NCI-H446 treated with DMSO at 0.1 percent for 48 hours (cell line): ENCODE data around the gene CFAP91.
"Not testable (repeated sequence)": the region's sequence is repeated elsewhere in the genome, so short reads cannot be mapped to it uniquely, and the experiment has no call there.

Source experiments
- DNase-seq: peaks from one replicate; lab custom pipeline; 2025; lab: John Stamatoyannopoulos, UW

The CFAP91 gene

GRCh38 chr3:119677641-119677934 is 25.2 kb upstream of the CFAP91 start:
- no peak for DNase-seq

GRCh38 chr3:119678209-119678608 is 24.6 kb upstream of the CFAP91 start:
- not testable (repeated sequence) for DNase-seq

GRCh38 chr3:119679874-119680273 is 22.9 kb upstream of the CFAP91 start:
- DNase-seq: no peak

- DNase-seq: no peak
Observed at GRCh38 chr3:119681279-119681678, 21.5 kb upstream of the CFAP91 start.

GRCh38 chr3:119683421-119683820 is 19.4 kb upstream of the CFAP91 start:
- no peak for DNase-seq

GRCh38 chr3:119690043-119690656 is 12.7 kb upstream of the CFAP91 start:
- DNase-seq: no peak

DNA sequence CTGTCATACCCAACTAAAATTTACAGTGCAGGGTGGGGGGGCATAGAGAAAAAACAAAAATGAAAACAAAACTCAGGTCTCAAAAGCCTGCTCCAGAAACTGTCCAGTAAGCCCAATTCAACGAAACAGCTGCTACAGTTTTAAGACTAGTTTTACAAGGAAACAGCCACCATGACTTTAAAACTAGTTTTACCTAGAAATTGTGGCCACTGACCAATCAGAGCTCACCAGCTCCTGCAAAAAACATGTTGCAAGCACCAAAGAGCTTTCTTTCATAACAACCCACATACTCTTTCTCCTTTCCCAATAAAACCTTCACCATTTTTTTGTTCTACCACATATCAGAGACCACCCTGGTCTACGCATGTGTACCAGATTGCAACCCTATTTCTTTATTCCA is 7.3 kb upstream of the CFAP91 start:
- DNase-seq: no peak

GRCh38 chr3:119697394-119697793 is 5.4 kb upstream of the CFAP91 start:
- no peak for DNase-seq

DNA sequence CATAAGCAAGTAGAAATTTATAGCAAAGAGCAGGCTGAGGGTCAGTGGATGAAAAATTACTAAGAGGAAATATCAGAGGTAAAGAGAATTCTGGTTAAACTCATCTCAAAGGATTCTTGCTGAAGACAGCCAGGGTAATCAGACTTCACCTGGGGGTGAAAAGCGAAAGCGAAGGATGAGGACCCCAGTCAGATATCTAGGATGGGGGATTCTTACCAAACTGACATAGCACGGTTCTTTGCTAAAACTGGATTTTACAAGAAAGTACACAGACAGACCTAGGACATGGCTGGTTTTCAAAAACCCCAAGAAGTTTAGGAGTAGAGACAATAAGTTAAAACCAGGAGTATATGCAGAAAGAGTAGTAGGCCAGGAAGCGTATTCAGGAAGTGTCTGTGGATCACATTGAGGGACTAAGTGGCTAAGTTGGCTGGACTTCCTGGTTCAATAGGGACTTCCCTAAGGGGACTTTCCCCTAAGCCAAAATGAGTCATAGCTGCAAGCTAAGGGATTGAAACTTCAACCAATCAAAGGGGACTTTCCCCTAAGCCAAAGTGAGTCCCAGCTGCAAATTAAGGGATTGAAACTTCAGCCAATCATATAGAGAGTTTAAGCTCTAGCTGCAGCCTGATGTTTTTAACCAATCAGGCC is 2.4 kb upstream of the CFAP91 start:
- no peak for DNase-seq

DNA sequence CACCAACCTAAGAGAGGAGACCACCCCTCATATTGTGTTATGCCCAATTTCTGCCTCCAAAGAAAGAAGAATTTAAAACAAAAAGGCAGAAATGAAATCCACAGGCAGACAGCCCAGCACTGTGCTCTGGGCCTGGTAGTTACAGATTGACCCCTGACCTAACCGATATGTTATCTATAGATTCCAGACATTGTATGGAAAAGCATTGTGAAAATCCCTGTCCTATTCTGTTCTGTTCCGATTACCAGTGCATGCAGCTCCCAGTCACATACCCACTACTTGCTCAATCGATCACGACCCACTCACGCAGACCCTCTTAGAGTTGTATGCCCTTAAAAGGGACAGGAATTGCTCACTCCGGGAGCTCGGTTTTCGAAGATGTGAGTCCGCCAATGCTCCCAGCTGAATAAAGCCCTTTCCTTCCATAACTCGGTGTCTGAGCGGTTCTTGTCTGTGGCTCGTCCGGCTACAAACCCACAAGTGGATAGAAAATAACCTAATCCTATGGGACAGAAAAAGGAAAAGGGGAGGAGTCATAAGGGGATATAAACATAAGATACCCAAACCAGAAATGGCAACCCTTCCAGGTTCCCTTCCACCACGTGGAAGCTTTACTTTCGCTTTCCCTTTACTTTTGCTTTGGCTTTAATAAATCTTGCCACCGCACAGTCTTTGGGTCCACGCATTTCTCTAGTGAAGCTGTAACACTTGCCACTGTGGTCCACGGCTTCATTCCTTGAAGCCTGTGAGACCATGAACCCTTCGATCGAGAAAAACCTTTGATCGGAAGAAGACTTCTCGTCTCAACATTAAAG is 1.7 kb upstream of the CFAP91 start:
- no peak for DNase-seq

GRCh38 chr3:119703820-119704531 is 1.2 kb downstream of the CFAP91 start:
- no peak for DNase-seq

DNA sequence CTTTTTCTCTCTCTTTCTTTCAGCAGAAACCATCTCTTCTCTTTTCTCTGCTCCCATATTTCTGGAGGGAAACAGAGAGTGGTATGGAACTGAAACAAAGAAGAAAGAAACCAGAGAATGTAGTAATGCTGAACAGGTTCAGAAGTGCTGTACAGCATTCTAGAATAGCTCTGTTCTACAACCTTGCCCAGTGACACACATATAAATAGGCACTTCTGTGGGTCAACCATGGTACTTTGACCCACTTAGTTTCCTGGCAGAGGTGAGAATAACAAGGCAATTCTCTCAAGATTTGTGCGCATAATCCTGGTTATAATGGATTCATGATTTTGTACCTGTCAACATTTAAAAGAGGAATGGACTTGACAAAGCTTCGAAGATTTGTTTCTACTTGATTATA is 12.3 kb downstream of the CFAP91 start:
- DNase-seq: no peak

DNA sequence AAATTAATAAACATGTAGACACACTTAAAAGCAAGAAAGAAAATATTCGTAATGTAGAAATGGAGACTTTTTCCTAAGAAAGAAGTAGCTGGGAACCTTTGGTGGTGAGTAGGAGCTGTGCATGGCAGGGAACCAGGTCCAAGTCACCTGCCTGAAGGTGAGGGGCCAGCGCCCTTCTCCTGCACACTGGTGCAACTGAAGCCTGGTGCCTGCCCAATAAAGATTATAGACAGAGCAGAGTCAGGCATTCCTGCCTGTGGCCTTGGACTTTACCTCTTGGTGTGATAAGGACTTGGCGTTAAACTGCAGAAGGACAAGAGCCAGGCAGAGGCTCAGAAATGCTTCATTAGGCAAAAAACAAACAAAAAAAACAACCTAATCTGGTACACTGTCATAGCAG is 14.2 kb downstream of the CFAP91 start:
- DNase-seq: no peak

GRCh38 chr3:119717520-119717919 is 14.7 kb downstream of the CFAP91 start:
- no peak for DNase-seq

- no peak for DNase-seq
Observed at GRCh38 chr3:119723022-119723421, 20.2 kb downstream of the CFAP91 start.

- no peak for DNase-seq
Observed at GRCh38 chr3:119726909-119727308, 24.1 kb downstream of the CFAP91 start.

DNA sequence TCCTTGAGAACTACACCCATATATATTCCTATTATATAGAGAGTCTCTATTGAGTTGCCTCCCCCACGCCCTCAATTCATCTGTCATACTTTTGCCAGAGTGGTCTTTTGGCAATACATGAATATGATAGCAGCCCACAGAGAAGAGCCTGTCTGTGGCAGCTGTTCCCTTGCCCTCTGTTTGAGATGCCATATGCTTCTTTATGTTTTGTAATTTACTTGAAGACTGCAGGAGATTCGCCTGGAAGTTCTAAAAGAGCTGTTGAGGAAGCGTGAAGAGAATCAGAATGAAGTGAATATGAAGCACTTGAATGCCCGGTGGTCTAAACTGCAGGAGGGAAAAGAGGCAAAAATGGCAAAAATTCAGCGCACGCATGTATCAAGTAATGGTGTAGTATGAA is 27.2 kb downstream of the CFAP91 start:
- no peak for DNase-seq

- DNase-seq: peak; percentile 18
Observed at GRCh38 chr3:119731560-119732343, 28.9 kb downstream of the CFAP91 start.

DNA sequence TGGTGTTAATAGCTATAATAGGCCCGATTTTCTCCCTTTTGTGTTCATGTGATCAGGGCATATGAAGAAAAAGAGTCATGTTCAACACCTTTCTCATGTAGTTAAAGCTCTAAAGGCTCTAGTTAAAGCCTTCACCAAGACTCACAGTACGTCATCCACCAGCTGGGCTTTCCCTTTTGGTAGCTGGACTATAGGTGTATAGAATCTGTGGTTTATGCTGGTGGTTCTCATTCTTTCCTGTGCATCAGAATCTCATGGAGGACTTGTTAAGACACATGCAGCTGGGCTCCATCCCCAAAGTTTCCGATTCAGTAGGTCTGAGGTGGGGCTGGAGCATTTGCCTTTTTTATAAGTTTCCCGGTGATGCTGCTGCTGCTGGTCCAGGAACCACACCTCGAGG is 31.0 kb downstream of the CFAP91 start:
- DNase-seq: no peak

DNA sequence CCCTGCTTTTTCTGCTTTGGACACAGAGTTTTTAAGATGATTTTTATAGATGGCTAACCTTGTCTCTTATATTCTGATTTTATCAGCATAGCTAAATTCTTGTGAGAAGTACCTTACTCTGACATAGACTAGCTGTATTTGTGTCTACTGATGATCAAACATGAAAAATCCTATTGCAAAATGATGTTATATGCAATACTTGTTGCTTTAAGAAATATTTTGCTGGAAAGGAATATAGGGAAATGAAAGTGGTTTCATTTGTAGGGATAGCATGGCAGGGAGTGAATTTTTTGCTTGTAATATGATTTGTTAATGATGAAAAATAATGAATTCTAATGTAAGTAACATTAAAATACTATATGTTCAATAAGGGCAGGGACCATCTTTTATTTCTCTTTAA is 35.9 kb downstream of the CFAP91 start:
- DNase-seq: no peak

DNA sequence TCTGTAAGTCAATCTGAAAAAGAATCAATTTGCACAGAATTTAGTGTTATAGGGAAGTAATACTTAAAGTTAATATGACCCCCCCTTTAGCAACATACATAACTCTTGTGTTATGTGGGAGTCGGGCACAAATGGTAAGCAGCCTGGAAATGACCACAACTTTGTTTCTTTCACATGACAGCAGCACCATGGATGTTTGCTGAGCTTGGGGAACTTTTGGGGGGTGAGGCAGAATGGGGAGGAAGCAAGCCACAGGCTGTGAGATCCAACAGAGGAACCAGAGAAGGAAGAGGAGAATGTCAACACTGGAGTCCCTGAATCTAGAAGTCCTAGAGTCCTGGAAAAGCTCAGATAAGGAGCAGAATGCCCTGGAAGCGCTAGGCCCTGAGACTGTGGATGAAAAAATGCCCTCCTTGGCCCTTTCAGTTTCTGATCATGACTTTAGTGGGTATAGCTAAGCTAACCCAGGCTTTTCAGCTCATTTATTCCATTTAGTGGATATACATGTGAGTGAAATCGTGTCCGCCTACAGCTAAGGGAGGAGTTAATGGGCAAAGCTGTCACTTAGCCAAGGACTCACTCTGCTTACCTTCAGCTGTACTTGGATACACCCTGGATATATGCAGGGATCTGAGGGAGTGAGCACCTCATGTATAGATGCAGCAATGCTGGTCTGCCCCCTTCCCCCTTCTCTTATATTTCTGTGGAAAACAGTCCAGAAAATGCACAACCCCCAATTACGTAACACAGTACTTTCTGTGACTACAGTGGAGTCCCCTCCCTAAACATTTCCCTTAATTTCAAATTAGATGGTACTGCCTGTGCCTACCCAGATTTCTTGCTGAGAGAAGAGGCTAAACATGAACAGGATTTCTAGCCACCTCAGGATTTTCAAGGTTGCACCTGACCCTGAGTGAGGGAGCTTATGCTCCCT is 39.1 kb downstream of the CFAP91 start:
- no peak for DNase-seq
